ENCODE measurements around the gene SEC61A1.

SEC61A1 gene

GRCh38 chr3:128051837-128052594 is at the start of gene SEC61A1:
SEC61A1 (plus strand) TSS chr3:128052437; CDS start chr3:128052553, 116 bp downstream.
- peak; percentile 91 to 92 for DNase-seq (ENCODE audit: extremely low read depth in 1 of 2, low read depth in 1 of 2)

- no peak for DNase-seq (ENCODE audit: extremely low read depth in 1 of 2, low read depth in 1 of 2)
Measured at GRCh38 chr3:128004661-128005060, 47.6 kb upstream of the SEC61A1 start.

- no peak for DNase-seq (ENCODE audit: extremely low read depth in 1 of 2, low read depth in 1 of 2)
Measured at GRCh38 chr3:128006061-128007032, 45.9 kb upstream of the SEC61A1 start.

GRCh38 chr3:128007033-128007424 is 45.2 kb upstream of the SEC61A1 start:
- no peak for DNase-seq (ENCODE audit: extremely low read depth in 1 of 2, low read depth in 1 of 2)

- no peak for DNase-seq (ENCODE audit: extremely low read depth in 1 of 2, low read depth in 1 of 2)
Measured at GRCh38 chr3:128009952-128010846, 42.0 kb upstream of the SEC61A1 start.

- no peak for DNase-seq (ENCODE audit: extremely low read depth in 1 of 2, low read depth in 1 of 2)
Measured at GRCh38 chr3:128011140-128011539, 41.1 kb upstream of the SEC61A1 start.

GRCh38 chr3:128012050-128012449 is 40.2 kb upstream of the SEC61A1 start:
- no peak for DNase-seq (ENCODE audit: extremely low read depth in 1 of 2, low read depth in 1 of 2)

GRCh38 chr3:128014548-128014947 is 37.7 kb upstream of the SEC61A1 start:
- no peak for DNase-seq (ENCODE audit: extremely low read depth in 1 of 2, low read depth in 1 of 2)

GRCh38 chr3:128016502-128016901 is 35.7 kb upstream of the SEC61A1 start:
- no peak for DNase-seq (ENCODE audit: extremely low read depth in 1 of 2, low read depth in 1 of 2)

GRCh38 chr3:128021768-128022372 is 30.4 kb upstream of the SEC61A1 start:
- no peak for DNase-seq (ENCODE audit: extremely low read depth in 1 of 2, low read depth in 1 of 2)

GRCh38 chr3:128033102-128033501 is 19.1 kb upstream of the SEC61A1 start:
- DNase-seq (ENCODE audit: extremely low read depth in 1 of 2, low read depth in 1 of 2) = no peak

GRCh38 chr3:128036119-128036518 is 16.1 kb upstream of the SEC61A1 start:
- DNase-seq (ENCODE audit: extremely low read depth in 1 of 2, low read depth in 1 of 2) = no peak

GRCh38 chr3:128040041-128040440 is 12.2 kb upstream of the SEC61A1 start:
- DNase-seq (ENCODE audit: extremely low read depth in 1 of 2, low read depth in 1 of 2) = no peak

GRCh38 chr3:128040660-128041059 is 11.6 kb upstream of the SEC61A1 start:
- no peak for DNase-seq (ENCODE audit: extremely low read depth in 1 of 2, low read depth in 1 of 2)

GRCh38 chr3:128041344-128041743 is 10.9 kb upstream of the SEC61A1 start:
- DNase-seq (ENCODE audit: extremely low read depth in 1 of 2, low read depth in 1 of 2) = no peak

GRCh38 chr3:128050597-128050996 is 1.6 kb upstream of the SEC61A1 start:
- DNase-seq (ENCODE audit: extremely low read depth in 1 of 2, low read depth in 1 of 2) = no peak

- DNase-seq (ENCODE audit: extremely low read depth in 1 of 2, low read depth in 1 of 2) = no peak
Measured at GRCh38 chr3:128051459-128051836, 789 bp upstream of the SEC61A1 start.

GRCh38 chr3:128052595-128053351 is 536 bp downstream of the SEC61A1 start:
- no peak for DNase-seq (ENCODE audit: extremely low read depth in 1 of 2, low read depth in 1 of 2)

GRCh38 chr3:128053614-128054013 is 1.4 kb downstream of the SEC61A1 start:
- no peak for DNase-seq (ENCODE audit: extremely low read depth in 1 of 2, low read depth in 1 of 2)

- DNase-seq (ENCODE audit: extremely low read depth in 1 of 2, low read depth in 1 of 2) = no peak
Measured at GRCh38 chr3:128054367-128054766, 2.1 kb downstream of the SEC61A1 start.
